ENCODE data around the gene DACT2.
"Not testable (repeated sequence)": the region's sequence is repeated elsewhere in the genome, so short reads cannot be mapped to it uniquely, and the experiment has no call there.

The DACT2 gene

DNA sequence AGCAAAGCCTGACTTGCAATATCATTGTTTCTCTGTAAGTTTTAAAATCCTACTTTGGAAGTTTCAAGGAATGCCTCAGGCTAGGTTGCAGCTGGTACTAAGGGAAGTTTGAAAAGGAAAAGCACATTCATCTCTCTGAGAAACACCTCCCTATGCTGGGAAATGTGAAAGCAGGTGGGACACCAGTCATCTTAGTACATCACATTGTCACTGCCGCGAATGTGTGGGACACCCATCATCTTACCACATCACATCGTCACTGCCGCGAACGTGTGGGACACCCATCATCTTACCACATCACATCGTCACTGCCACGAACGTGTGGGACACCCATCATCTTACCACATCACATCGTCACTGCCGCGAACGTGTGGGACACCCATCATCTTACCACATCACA is 38.3 kb downstream of the DACT2 start:
- not testable (repeated sequence) for DNase-seq (ENCODE audit: low read depth)

GRCh38 chr6:168280899-168281245 is 38.7 kb downstream of the DACT2 start:
- DNase-seq (ENCODE audit: low read depth), result no peak

- DNase-seq (ENCODE audit: low read depth), result no peak
These were observed 39.3 kb downstream of the DACT2 start for GRCh38 chr6:168280020-168280898.

- no peak for DNase-seq (ENCODE audit: low read depth)
These were observed 40.1 kb downstream of the DACT2 start for GRCh38 chr6:168279403-168279935.

DNA sequence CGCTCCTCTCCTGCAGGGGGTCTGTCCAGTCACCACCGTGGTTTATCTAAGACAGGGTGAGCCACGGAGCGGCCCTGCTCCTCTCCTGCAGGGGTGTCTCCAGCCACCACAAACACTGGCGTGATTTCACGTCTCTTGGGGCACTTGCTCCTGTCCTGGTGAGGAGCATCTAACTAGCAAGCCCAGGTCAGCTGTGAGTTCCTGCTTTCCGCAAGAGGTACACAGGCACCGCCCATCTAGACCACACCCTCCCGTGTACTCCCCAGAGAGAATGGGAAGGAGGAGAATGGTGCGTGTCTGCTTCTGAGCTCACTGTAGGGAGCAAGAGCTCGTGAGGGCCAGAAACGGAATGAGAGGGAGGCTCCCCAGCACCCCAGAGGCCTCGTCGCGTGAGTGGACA is 40.7 kb downstream of the DACT2 start:
- DNase-seq (ENCODE audit: low read depth), result no peak

GRCh38 chr6:168277274-168277669 is 42.3 kb downstream of the DACT2 start:
- no peak for DNase-seq (ENCODE audit: low read depth)

DNA sequence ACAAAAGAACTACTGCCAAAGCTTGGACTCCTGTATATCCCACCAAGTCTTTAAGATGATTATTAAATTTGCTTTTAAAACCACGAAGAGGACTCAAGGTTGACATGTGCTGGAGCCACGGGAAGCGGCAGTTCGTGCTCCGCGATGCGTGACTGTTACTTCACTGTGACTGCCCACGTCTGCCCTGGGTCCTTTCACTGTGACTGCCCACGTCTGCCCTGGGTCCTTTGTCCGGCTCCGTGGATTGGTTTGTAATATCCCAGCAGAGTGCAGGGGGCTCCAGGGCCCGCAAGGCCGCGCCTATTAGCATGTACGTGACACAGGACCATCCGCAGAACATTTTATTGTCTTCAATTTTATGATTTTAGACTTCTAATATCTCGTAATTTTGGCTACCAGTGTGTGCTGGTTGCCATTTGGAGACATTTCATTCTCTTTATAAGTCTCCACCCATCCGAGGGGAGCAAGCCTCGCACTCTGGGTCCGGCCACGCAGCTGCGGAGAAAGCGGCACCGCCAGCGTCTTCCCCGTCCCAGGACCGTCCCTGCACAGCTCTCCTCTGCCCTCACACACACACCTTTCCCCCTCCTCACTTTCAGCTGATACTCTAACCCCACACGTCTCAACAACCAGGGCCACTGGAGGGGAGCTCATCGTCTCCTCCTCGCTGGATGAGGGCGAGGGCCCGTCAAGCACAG is 42.9 kb downstream of the DACT2 start:
- no peak for DNase-seq (ENCODE audit: low read depth)

GRCh38 chr6:168275168-168275567 is 44.4 kb downstream of the DACT2 start:
- no peak for DNase-seq (ENCODE audit: low read depth)

GRCh38 chr6:168274037-168274952 is 45.3 kb downstream of the DACT2 start:
- no peak for DNase-seq (ENCODE audit: low read depth)

GRCh38 chr6:168273441-168274036 is 46.0 kb downstream of the DACT2 start:
- DNase-seq (ENCODE audit: low read depth), result no peak

DNA sequence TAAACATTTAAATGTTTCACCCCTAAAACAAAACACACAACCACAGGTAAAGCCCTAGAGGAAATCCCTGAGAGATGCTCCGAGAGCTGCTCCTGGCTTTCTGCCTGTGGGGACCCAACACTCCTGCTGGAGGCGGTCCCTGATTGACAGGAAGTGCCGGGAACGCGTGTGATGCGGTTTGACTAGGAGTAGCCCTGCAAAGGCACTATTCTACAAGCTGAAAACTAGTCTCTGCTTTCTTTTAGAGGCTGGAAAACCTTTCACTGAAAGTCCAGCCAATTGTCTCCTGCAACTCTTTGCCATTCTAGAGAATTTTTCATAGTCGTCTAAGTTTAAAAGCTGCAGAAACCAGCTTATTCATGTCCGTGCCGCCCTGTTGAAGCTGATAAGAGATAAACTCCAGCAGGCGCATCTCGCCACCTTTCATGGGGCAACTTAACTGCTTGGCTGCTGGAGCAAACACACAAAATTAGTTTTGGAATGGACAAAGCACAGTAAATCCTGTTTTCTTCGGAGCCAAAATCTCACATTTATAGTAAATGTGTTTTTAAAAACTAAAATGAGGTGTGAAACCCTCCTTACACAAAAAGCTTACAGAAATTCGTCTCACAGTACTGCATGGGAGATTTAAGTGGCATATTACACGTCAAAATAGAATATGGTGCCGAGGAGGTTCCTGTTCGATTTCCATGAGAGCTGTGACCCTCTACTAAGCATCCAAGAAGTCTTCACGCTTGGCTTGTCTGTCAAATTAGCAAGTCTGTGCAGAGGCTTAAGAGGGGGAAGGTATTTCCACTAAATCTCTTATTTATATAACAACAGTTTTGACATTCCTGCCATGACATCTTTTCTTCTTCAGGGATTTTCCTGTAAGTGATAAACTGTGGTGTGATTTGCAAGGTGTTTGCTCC is 46.9 kb downstream of the DACT2 start:
- no peak for DNase-seq (ENCODE audit: low read depth)

DNA sequence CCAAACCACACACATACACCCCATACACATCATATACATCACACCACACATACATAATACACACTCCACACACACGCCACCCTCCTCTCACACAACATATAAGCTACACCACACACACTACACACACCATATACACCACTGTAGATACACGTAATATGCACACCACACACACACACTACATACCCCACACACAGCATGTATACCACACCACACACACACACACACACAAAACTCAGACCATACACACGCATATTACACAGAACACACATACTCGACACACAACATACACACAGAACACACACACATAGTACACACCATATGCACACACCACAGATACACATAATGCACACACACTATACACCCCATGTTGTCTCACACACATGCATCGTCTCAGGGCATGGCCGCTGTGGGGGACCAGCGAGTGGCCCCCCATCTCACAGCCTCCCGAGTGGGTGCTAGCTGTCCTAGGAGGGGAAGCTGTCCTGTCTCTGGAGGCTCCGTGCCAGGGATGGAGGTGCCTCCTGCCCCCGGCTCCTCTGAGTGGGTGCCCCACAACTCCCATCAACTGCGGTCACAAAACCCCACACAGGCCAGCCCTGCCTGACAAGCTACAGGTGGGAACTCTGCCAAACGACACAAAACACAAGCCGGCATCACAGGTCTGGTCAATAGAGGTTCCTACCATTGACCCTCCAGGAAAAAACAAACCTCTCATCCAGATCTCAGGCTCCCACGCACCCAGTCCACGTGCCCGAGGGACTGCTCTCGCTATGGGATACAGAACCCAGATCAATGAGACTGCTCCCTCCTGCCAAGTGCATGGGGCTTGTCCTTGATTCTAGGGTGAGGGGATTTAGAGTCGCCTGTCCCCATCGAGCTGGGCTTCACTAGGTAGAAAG is 49.1 kb downstream of the DACT2 start:
- DNase-seq (ENCODE audit: low read depth), result no peak

DNA sequence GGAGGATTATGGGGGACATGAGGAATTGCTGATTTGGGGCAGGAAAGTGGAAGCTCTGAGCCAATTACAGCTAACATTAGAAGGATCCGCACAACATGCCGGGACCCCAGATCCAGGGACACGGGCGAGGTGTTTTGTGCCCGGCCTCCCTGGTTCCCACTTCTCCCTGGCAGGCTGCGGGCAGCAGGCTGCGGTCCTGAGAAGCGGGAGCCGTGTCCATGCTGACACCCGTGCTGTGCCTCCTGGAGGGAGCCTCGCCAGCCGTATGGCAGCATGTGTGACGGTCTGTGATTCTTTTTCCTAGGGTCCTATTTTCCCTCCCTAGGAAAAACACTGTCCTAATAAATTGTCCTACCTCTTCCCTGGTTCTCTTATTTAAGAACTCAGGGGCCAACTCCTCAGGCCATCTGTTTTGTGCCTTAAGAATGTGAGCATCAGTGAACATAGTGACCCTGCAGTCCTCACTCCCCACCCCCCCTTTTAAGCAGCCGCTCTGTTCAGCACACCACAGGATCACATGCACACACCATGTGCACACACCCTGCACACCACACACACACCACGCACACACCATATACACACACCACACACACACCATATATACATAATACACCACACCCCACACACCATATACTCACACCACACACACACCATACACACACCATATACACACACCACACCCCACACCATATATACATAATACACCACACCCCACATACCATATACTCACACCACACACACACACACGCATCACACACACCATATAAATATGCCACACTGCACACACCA is 49.9 kb downstream of the DACT2 start:
- no peak for DNase-seq (ENCODE audit: low read depth)

- DNase-seq (ENCODE audit: low read depth), result no peak
These were observed 50.8 kb downstream of the DACT2 start for GRCh38 chr6:168268755-168269154.

GRCh38 chr6:168267779-168268178 is 51.8 kb downstream of the DACT2 start:
- DNase-seq (ENCODE audit: low read depth), result not testable (repeated sequence)

- no peak for DNase-seq (ENCODE audit: low read depth)
These were observed 53.5 kb downstream of the DACT2 start for GRCh38 chr6:168265827-168266815.

DNA sequence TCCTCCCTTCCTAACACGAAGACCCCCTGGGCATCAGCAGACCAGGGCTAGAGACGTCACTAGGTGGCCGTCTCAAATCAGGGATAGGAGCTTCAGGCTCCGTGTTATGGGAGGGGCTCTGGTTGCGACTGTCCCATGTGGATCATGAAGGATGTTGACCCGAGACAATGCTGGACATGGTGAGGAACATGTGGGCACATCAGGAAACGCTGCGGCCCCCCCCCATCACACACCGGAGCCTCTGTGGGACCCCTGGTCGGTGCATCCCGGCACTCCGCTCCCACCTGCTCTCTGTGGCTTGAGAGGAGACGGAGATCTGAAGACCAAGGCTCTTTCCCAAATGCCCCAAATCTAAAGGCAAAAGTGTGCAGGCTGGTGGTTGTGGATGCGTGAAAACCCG is 54.2 kb downstream of the DACT2 start:
- DNase-seq (ENCODE audit: low read depth), result no peak

All from activated T-helper 1 cell treated with Interleukin-2 at 50 U/mL for 16 hours (primary cell).